Activated CD4-positive, CD25-positive, alpha-beta regulatory T cell (primary cell): ENCODE results near the gene BICC1.
"Not testable (repeated sequence)": the region's sequence is repeated elsewhere in the genome, so short reads cannot be mapped to it uniquely, and the experiment has no call there.

Source experiments
- DNase-seq, 4 experiments: peaks; one replicate each; lab custom pipeline; 2025; lab: John Stamatoyannopoulos, UW

Gene BICC1

DNA sequence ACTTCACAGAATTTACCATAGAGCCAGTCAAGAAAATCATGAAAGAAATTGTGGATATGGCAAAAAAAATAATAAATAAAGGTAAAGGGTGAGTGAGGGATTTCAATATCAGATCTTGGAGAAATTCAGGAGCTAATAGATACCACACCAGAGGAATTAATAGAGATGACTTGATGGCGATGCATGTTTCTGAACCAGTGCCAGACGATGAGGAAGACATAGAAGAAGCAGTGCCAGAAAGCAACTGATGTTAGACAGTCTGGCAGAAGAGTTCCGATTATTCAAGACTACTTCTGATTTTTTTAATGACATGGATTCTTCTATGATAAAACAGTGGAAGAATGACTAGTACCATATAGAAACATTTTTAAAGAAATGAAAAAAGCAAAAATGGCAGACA is 314.7 kb downstream of the BICC1 start:
- DNase-seq = no peak

- no peak for DNase-seq
Measured at GRCh38 chr10:58829839-58830238, 317.2 kb downstream of the BICC1 start.

- no peak for DNase-seq
Measured at GRCh38 chr10:58830697-58831096, 318.0 kb downstream of the BICC1 start.

- no peak for DNase-seq
Measured at GRCh38 chr10:58833771-58834561, 321.3 kb downstream of the BICC1 start.

- DNase-seq = no peak
Measured at GRCh38 chr10:58836176-58836700, 323.6 kb downstream of the BICC1 start.

DNA sequence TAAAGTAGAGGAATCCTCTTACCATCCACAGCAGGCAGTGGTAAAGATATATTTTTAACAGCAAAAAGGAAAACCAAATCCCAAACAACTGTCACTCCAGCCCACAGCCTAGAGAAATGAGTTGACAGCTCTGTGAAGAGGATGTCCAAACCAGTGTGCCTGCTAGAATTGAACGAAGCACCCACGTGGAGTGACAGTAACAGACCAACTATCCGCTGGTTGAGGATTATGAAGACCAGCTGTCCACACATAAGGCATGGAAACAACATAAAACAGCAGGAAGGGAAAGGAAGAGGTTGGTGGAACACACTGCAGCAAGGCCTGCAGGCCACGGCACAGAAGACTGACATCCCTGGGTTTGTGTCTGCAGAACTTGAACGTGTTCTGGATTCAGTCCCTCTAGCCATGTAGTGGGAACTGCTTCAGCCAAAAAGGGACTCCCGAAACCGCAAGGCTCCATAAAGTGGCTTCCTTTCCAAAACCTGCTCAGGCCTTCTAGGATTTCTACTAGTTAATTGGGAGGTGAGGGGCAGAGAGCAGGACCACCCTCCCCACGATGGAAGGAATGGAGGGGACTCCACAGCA is 324.4 kb downstream of the BICC1 start:
- DNase-seq = no peak

DNA sequence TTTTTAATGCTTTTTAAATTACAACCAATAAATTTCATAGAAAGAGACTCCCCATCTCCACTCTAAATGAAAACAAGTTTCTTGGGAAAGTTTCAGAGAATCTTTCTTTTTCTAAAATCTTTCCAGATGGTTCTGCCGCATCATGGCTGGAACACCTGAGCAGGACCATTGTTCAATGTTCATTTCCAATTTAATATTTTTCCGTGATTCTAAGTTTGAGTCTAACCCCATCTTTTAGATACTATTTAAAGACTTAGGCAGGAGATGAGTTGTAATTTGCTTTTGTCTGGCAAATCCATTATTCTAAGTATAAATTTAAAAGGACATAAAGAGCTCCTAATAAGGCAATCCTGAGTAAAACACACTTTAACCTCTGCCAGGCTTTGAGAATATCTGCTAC is 325.2 kb downstream of the BICC1 start:
- DNase-seq = no peak

DNA sequence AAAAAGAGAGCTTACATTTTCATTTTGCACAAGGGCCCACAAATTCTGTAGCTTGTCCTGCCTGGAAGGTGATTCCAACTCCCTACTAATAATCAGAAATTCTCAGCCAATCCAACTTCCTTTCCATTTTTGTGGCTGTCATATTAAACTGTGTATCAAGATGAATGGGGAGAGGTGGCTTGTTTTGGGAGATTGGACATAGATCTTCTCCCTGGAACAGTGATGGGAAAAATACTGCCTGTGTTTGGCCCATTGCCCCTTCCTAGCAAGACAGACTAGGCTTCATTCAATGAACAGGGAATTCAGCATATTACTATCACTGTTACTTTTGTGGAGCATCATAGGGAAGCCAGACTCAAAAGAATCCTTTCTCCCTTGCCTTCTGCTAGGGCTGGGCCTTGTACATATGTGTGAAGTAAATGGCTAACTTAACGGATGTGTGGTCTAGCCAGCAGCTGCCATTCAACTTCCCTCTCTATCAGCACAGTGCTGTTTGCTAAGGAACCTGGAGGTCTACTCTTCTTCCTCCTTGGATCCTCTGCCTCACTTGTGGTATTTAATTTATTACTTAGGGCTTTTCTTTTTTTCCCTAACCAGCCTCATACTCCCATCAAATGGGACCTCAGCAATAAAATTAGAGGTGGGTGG is 326.0 kb downstream of the BICC1 start:
- no peak for DNase-seq

- DNase-seq = no peak
Measured at GRCh38 chr10:58839771-58840170, 327.1 kb downstream of the BICC1 start.

GRCh38 chr10:58840840-58841435 is 328.3 kb downstream of the BICC1 start:
- no peak for DNase-seq

- no peak for DNase-seq
Measured at GRCh38 chr10:58842860-58843376, 330.2 kb downstream of the BICC1 start.

GRCh38 chr10:58843760-58844159 is 331.1 kb downstream of the BICC1 start:
- no peak for DNase-seq

- no peak for DNase-seq
Measured at GRCh38 chr10:58844680-58845079, 332.0 kb downstream of the BICC1 start.

DNA sequence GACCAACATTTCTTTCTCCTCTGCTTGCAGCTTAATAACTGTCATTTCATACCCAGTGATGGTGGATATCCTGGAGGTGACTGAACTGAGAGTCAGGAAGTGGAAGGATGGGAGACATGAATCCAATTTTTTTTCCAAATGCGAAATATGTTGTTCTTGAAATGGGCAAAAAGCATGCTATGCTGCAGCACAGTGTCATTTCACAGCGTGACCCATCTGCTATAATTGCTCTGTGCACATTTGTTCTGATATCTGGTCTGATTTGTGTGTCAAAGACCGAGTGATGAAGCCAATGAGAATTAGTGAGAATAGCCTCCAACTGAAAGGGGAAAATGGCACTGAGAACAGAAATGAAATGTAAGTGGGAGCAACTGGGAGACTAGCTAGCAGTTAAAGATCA is 334.2 kb downstream of the BICC1 start:
- DNase-seq = no peak

GRCh38 chr10:58851606-58852005 is 338.9 kb downstream of the BICC1 start:
- DNase-seq = no peak

DNA sequence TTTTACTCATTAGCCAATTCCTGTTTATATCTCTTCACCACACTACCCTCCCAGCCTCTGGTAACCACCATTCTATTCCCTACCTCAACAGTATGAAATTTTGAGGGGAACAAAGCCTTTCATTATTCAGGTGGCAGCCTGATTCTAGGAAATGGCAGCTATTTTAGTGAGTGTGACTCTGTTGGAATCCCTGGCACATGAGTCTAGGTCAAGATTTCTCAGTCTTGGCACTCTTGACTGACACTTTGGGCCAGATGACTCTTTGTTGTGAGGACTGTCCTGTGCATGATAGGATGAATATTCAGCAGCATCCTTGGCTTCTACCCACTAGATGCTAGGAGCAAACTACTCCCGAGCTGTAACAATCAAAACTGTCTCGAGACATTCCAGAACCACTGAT is 341.0 kb downstream of the BICC1 start:
- no peak for DNase-seq

DNA sequence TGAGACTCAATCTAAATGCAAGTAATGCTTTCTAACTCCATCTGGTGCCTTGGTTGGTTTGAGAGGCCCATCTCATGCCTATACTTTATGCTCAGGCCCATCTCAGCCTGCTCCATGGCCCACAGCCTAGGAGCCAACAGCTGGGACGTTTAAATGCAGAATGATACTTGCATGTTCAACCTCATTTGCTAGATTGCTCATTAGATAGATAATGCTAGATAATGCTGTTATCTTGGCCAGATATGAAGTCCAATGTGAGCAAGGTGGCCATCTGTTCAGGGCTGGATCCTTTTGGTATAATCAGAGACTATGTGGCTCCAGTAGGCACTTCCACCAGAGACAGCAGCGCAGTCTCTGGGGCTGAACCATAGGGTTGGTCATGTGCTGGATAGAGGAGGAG is 342.1 kb downstream of the BICC1 start:
- no peak for DNase-seq

DNA sequence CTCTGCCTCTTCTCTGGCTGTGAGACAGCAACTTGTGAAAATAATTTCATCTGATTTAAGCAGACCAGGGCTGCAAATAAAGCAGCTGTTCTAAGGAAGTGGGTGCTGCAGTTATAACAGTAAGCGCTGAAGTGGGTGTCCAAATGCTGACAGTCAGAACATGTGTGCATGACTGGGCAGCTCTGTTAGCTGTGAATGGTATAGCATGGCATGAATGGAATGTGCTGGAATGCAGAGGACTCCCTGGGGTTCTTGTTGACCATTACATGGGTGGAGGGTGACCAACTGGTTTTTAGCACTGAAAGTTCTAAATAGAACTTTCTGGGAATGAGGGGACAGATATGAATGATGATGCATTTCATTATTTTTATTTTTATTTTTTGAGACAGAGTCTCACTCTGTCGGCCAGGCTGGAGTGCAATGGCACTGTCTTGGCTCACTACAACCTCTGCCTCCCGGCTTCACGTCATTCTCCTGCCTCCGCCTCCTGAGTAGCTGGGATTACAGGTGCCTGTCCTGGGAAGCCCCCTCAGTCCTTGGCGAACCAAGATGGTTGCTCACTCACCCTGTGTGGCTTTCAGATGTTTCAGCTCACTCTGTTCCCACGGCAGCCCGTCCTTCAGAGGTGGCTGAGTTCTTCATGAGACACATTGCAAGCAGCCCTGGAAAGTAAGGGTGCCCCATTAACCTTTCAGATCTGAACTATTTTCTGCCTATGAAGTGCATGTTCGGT is 344.0 kb downstream of the BICC1 start:
- DNase-seq = no peak

GRCh38 chr10:58857251-58857805 is 344.7 kb downstream of the BICC1 start:
- no peak for DNase-seq

GRCh38 chr10:58858123-58858522 is 345.5 kb downstream of the BICC1 start:
- not testable (repeated sequence) for DNase-seq

- DNase-seq = no peak
Measured at GRCh38 chr10:58859526-58859925, 346.9 kb downstream of the BICC1 start.
